Liver (tissue), 9 donors: ENCODE results near the gene LRRC74B. TPM values are rescaled to one million over a fixed set of nuclear protein-coding genes. Genes with fewer than 3 reads are reported as not detected.

Experiments used
- DNase-seq: peaks from one replicate; pipeline ENCODE4 v3.0.0-alpha.2; 2017; ENCODE audit warnings: low spot score
- H3K27ac ChIP-seq, 2 donors: one replicate each; pipeline ENCODE4 v1.7.0; 2013; ENCODE audit warnings: inconsistent platforms in 2 of 2, low read length in 2 of 2, control low read depth in 1 of 2, low read depth in 1 of 2, mild to moderate bottlenecking in 1 of 2
- H3K27me3 ChIP-seq, 4 donors: one replicate each; pipeline versions ENCODE4 v1.6.1 to v1.7.0; 2013; ENCODE audit warnings: low read length in 3 of 4, inconsistent platforms in 1 of 4, mild to moderate bottlenecking in 1 of 4, moderate library complexity in 1 of 4; ENCODE audit not compliant: control insufficient read depth in 4 of 4, insufficient read depth in 4 of 4
- H3K36me3 ChIP-seq, 4 donors: one replicate each; pipeline versions ENCODE4 v1.6.1 to v1.7.0; 2013; ENCODE audit warnings: low read length in 3 of 4, mild to moderate bottlenecking in 3 of 4, low read depth in 1 of 4, moderate library complexity in 1 of 4; ENCODE audit not compliant: control insufficient read depth in 4 of 4, insufficient read depth in 3 of 4
- H3K4me1 ChIP-seq, 4 donors: one replicate each; pipeline versions ENCODE4 v1.6.1 to v1.7.0; 2013; ENCODE audit warnings: low read length in 3 of 4, mild to moderate bottlenecking in 3 of 4, moderate library complexity in 1 of 4; ENCODE audit not compliant: control insufficient read depth in 4 of 4, insufficient read depth in 4 of 4
- H3K4me3 ChIP-seq, 3 donors: one replicate each; pipeline versions ENCODE4 v1.6.1 to v1.7.0; 2013; ENCODE audit warnings: low read length in 3 of 3, control low read depth in 1 of 3, low read depth in 1 of 3, mild to moderate bottlenecking in 1 of 3
- H3K9ac ChIP-seq, 2 donors: one replicate each; pipeline ENCODE4 v1.7.0; 2013; ENCODE audit warnings: low read length in 2 of 2, mild to moderate bottlenecking in 2 of 2, moderate library complexity in 2 of 2, control low read depth in 1 of 2, low read depth in 1 of 2
- H3K9me3 ChIP-seq, 4 donors: one replicate each; pipeline versions ENCODE4 v1.6.1 to v1.7.0; 2013; ENCODE audit warnings: low read length in 3 of 4; ENCODE audit not compliant: control insufficient read depth in 4 of 4
- FOXA1 ChIP-seq: IDR thresholded peaks from 2 replicates; pipeline ENCODE4 v1.6.1; 2016; ENCODE audit warnings: antibody characterized with exemption
- GABPA ChIP-seq, 2 donors: IDR thresholded peaks in 1 of 2; conservative IDR thresholded peaks in 1 of 2; 2 replicates each; pipeline ENCODE4 v1.6.1; 2016; ENCODE audit warnings: antibody characterized with exemption in 2 of 2, mild to moderate bottlenecking in 1 of 2, moderate library complexity in 1 of 2
- JUND ChIP-seq, 2 donors: IDR thresholded peaks; 2 replicates each; pipeline ENCODE4 v1.6.1; 2016; ENCODE audit warnings: antibody characterized with exemption in 2 of 2
- NR2F2 ChIP-seq: IDR thresholded peaks from 2 replicates; pipeline ENCODE4 v1.6.1; 2016; ENCODE audit warnings: antibody characterized with exemption
- SP1 ChIP-seq: IDR thresholded peaks from 2 replicates; pipeline ENCODE4 v1.6.1; 2018; ENCODE audit warnings: antibody characterized with exemption, mild to moderate bottlenecking
- TAF1 ChIP-seq: conservative IDR thresholded peaks from 2 replicates; pipeline ENCODE4 v1.6.1; 2016; ENCODE audit warnings: antibody characterized with exemption, mild to moderate bottlenecking
- YY1 ChIP-seq: IDR thresholded peaks from 2 replicates; pipeline ENCODE4 v1.6.1; 2016; ENCODE audit warnings: antibody characterized with exemption, mild to moderate bottlenecking
- WGBS: extraction: QIAGEN DNeasy Blood & Tissue Kit; methylation state at CpG from one replicate; pipeline ENCODE4 v1.1.7; 2013; 5-methylcytosine and 5-hydroxymethylcytosine counted together
- polyA plus RNA-seq, 2 donors: library from polyadenylated mRNA; stranded (reverse) in 1 of 2; unstranded in 1 of 2; fragments of 200-250 nt in 1 of 2; fragments of >200 nt in 1 of 2; fragmentation: Nextera tagmentation in 1 of 2; extraction: Ambion mirVana in 1 of 2; gene quantifications; one replicate each; pipeline versions ENCODE4 v1.2.1 to v1.2.3, GENCODE V29; 2013 to 2015
- total RNA-seq, 2 donors: library from RNA; depleted of rRNA; stranded (reverse); fragments of >200 nt; gene quantifications; one replicate each; pipeline ENCODE4 v1.2.3, GENCODE V29; 2014
- TF ChIP-seq, protein P1 (sequence below): fragments of 150-350 bp; IDR thresholded peaks from 2 replicates; pipeline ENCODE4 v1.5.1; 2017; ENCODE audit warnings: improper control_type of control experiment, low read depth, low read length; ENCODE audit not compliant: missing input control
- TF ChIP-seq, protein P2 (sequence below): IDR thresholded peaks from 2 replicates; pipeline ENCODE4 v1.6.1; 2016; ENCODE audit warnings: antibody characterized with exemption
- donor health status: healthy.
- donor health status: healthy.
- donor health status: healthy.
- donor health status: healthy.
- donor health status: healthy.

The LRRC74B gene, protein sequence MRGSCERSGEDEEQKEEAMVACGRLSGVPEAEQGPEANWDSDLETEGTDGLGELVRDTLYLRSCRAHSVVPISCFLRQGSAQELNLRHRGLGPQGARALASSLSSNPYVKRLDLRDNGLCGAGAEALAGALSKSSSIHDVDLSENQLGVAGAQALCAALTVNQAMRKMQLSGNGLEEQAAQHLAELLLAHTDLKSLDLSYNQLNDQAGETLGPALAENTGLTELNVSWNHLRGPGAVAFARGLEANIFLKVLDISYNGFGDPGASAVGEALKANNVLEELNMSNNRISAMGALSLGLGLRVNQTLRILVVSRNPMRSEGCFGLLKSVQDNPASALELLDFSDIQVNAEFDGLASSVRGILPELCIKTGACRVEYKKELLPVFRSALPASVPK
- total RNA-seq (not detected), polyA plus RNA-seq (not detected)

DNA sequence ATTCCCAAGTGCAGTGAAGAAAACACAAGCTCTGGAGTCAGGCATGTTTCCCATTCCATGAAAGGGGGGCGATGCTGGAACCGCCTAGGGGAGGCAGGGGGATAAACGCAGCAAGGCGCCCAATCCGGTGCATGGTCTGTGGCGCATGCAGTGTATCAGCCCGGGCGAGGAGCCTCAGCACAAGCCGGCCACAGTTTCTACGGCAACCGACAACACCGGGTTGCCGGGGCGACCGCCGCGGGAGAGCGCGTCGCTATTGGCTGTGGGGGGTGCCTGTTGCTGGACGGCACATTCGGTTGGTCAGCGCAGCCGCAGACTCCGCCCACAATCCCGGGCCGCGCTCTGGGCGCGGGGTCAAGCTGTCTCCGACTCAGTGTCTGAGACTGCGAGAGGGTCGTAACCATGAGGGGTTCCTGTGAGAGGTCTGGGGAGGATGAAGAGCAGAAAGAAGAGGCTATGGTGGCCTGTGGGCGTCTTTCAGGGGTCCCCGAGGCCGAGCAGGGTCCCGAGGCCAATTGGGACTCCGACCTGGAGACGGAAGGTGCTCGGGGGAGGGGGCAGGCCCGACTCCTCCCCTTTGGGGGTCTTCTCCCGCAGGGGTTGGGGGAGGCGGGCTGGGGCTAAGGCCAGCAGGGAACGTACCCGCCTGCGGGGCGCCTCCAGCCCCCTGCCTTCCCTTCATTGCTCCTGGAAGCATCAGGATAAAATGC, at the start of gene LRRC74B:
LRRC74B (plus strand) TSS at position 362 of the 710 bp plus-strand sequence; CDS start at position 403, 41 bp downstream.
- no peaks in the 10 kb centered on the region for H3K27me3 ChIP-seq
- WGBS = 11% methylated on average over 47 of the region's 47 CpGs
- peak within 1 kb of the TSS in 1 of 3 donors; percentile 27 for H3K4me3 ChIP-seq
- H3K9ac ChIP-seq = no peak within 1 kb of the TSS
- TF ChIP-seq YY1 (no peak), SP1 (peak; percentile 67), FOXA1 (no peak), NR2F2 (no peak)
- H3K4me1 ChIP-seq = peaks cover 3 to 12% (median 5%) of the 10 kb centered on the region in 4 donors
- DNase-seq = peak; percentile 79
- H3K9me3 ChIP-seq = no peaks in the 10 kb centered on the region
- H3K36me3 ChIP-seq = no peaks in the 10 kb centered on the region
- no peak within 1 kb of the TSS for H3K27ac ChIP-seq

DNA sequence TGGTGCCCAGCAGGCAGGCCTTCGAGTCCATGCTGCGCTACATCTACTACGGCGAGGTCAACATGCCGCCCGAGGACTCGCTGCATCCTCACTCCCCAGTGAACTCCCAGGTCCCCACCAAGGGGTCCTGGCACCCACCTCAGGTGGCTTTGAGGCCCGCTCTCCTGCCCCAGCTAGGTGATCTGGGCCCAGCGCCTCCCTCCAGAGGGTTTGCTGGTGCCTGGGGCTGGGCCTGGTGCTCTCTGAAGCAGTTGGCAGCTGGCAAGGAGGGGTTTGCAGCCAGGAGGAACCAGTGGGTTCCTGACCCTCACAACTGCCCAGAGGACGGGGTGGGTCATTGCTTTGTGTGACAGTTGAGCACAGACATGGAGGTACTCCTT, 49.7 kb upstream of the LRRC74B start:
- Histone ChIP-seq H3K27ac (no peak overlapping the region), H3K27me3 (no peaks in the 10 kb centered on the region), H3K9me3 (no peaks in the 10 kb centered on the region), H3K4me1 (peaks cover 6 to 17% (median 11%) of the 10 kb centered on the region in 4 donors), H3K9ac (no peak overlapping the region), H3K4me3 (no peak overlapping the region), H3K36me3 (peaks cover 4 to 62% (median 13%) of the 10 kb centered on the region in 4 donors)
- TF ChIP-seq, protein P1, sequence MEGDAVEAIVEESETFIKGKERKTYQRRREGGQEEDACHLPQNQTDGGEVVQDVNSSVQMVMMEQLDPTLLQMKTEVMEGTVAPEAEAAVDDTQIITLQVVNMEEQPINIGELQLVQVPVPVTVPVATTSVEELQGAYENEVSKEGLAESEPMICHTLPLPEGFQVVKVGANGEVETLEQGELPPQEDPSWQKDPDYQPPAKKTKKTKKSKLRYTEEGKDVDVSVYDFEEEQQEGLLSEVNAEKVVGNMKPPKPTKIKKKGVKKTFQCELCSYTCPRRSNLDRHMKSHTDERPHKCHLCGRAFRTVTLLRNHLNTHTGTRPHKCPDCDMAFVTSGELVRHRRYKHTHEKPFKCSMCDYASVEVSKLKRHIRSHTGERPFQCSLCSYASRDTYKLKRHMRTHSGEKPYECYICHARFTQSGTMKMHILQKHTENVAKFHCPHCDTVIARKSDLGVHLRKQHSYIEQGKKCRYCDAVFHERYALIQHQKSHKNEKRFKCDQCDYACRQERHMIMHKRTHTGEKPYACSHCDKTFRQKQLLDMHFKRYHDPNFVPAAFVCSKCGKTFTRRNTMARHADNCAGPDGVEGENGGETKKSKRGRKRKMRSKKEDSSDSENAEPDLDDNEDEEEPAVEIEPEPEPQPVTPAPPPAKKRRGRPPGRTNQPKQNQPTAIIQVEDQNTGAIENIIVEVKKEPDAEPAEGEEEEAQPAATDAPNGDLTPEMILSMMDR = no peak
- TF ChIP-seq, protein P2, sequence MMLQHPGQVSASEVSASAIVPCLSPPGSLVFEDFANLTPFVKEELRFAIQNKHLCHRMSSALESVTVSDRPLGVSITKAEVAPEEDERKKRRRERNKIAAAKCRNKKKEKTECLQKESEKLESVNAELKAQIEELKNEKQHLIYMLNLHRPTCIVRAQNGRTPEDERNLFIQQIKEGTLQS = no peak
- TF ChIP-seq TAF1 = no peak
- TF ChIP-seq GABPA (IDR thresholded peaks at IDR 0.05 in 1 of 2, conservative IDR thresholded peaks at IDR 0.05 in 1 of 2) = no peak
- TF ChIP-seq JUND (IDR thresholded peaks at IDR 0.05) = no peak
- no peak for DNase-seq
- WGBS = 97% methylated on average over 10 of the region's 10 CpGs

DNA sequence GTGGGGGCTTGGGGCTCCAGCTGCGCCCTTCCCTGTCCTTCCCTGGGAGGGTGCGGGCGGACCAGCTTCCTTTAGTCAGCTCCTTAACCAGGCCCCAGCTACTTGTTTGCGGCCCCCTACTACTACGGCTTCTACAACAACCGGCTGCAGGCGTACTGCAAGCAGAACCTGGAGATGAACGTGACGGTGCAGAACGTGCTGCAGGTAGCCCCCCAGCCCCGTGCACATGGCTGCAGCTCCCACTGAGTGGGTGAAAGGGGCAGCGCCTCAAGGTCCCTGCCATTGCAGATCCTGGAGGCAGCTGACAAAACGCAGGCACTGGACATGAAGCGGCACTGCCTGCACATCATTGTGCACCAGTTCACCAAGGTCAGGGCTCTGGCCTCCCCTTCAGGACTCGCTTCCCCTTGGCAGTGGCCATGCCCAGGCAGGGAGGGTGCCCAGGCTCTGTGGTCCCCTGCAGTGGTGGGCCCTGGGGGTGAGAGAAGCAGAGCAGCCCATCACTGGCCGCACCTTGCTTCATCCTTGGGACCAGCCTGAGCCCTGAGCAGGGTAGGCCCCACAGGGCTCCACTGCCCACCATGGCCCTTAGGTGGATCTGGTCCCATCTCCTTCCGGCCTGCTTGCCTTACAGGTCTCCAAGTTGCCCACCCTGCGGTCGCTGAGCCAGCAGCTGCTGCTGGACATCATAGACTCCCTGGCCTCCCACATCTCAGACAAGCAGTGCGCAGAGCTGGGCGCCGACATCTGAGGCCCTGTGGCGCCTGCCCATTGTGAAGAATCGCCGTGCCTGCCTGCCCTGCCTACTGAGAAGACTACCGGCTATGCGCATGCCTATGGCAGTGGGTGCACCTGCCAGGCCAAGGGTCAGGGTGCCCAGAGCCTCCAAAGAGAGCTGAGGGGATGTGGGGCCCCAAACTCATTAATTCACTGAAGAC, 48.9 kb upstream of the LRRC74B start:
- Histone ChIP-seq H3K27me3 (no peaks in the 10 kb centered on the region), H3K27ac (no peak overlapping the region), H3K9me3 (no peaks in the 10 kb centered on the region), H3K36me3 (peaks cover 4 to 57% (median 12%) of the 10 kb centered on the region in 4 donors), H3K9ac (no peak overlapping the region), H3K4me3 (no peak overlapping the region), H3K4me1 (peaks cover 6 to 22% (median 15%) of the 10 kb centered on the region in 4 donors)
- TF ChIP-seq, protein P1 = no peak
- TF ChIP-seq GABPA (IDR thresholded peaks at IDR 0.05 in 1 of 2, conservative IDR thresholded peaks at IDR 0.05 in 1 of 2) = no peak
- no peak for TF ChIP-seq FOXA1
- no peak for TF ChIP-seq TAF1
- no peak for DNase-seq
- WGBS = 95% methylated on average over 27 of the region's 27 CpGs
